Panc1 (cell line): ENCODE measurements around the gene WFIKKN2. TPM values are rescaled to one million over a fixed set of nuclear protein-coding genes. Genes with fewer than 3 reads are reported as not detected.

ENCODE experiments used
- ATAC-seq: fragments of 200-7000 bp; cut with Tn5 transposase; 2 replicates; pipeline ENCODE4 v1.9.1; 2020; ENCODE audit warnings: mild to moderate bottlenecking, moderate library complexity
- BruUV-seq: library from RNA; stranded (reverse); fragments of 400-500 nt; replicated peaks from 2 replicates; lab custom pipeline; 2021; lab: Mats Ljungman, UMichigan
- CTCF ChIA-PET: fragments of 300-600 bp; sonication (Branson Sonifier 250); formaldehyde crosslinking; loops from one replicate; lab custom pipeline; 2022; ENCODE audit warnings: antibody characterized with exemption; lab: Charles Lee
- POLR2A ChIA-PET: fragments of 300-600 bp; sonication (Branson Sonifier 250); formaldehyde crosslinking; loops from one replicate; lab custom pipeline; 2022; ENCODE audit warnings: antibody characterized with exemption; lab: Charles Lee
- DNase-seq: peaks from one replicate; pipeline ENCODE4 v3.0.0-alpha.2; 2010; ENCODE audit warnings: low read depth, low spot score
- H3K27ac ChIP-seq: 2 replicates; pipeline ENCODE4 v1.5.1; 2011; ENCODE audit warnings: mild to moderate bottlenecking, low read length, inconsistent platforms
- H3K27me3 ChIP-seq: fragments of 200-500 bp; sonication (Bioruptor generic); 2 replicates; pipeline ENCODE4 v1.6.0; 2014; ENCODE audit warnings: low read length, inconsistent platforms; ENCODE audit not compliant: control insufficient read depth, insufficient read depth
- H3K36me3 ChIP-seq: fragments of 200-500 bp; sonication (Bioruptor generic); 2 replicates; pipeline ENCODE4 v1.5.1; 2014; ENCODE audit warnings: inconsistent platforms, mild to moderate bottlenecking, low read length, moderate library complexity; ENCODE audit not compliant: control insufficient read depth, insufficient read depth
- H3K4me1 ChIP-seq: 2 replicates; pipeline ENCODE4 v1.5.1; 2011; ENCODE audit warnings: inconsistent platforms, mild to moderate bottlenecking, low read length, moderate library complexity; ENCODE audit not compliant: control insufficient read depth, insufficient read depth
- H3K4me3 ChIP-seq, 2 experiments: 2 replicates each; pipeline ENCODE4 v1.5.1; 2011 to 2012; ENCODE audit warnings: low read depth in 2 of 2, low read length in 2 of 2, mild to moderate bottlenecking in 2 of 2, inconsistent platforms in 1 of 2, moderate library complexity in 1 of 2
- H3K9me3 ChIP-seq: fragments of 200-500 bp; sonication (Bioruptor generic); 2 replicates; pipeline ENCODE4 v1.5.1; 2014; ENCODE audit warnings: low read depth, mild to moderate bottlenecking, inconsistent platforms, low read length, moderate library complexity; ENCODE audit not compliant: control insufficient read depth, insufficient read depth
- POLR2AphosphoS5 ChIP-seq: IDR thresholded peaks from 2 replicates; pipeline ENCODE4 v1.6.1; 2012; ENCODE audit warnings: mild to moderate bottlenecking, low read depth, low read length, moderate library complexity
- SIN3A ChIP-seq: IDR thresholded peaks from 2 replicates; pipeline ENCODE4 v1.6.1; 2012; ENCODE audit warnings: low read depth, mild to moderate bottlenecking, low read length, moderate library complexity, borderline replicate concordance; ENCODE audit not compliant: insufficient read depth
- TCF7L2 ChIP-seq: IDR thresholded peaks from 2 replicates; pipeline ENCODE4 v1.6.1; 2011; ENCODE audit warnings: mild to moderate bottlenecking, low read depth, low read length, inconsistent platforms
- in situ Hi-C: cut with HindIII; loops from 2 replicates; pipeline ENCODE4 v1.10.0; 2016; ENCODE audit warnings: low sequenced_read_pairs, low pct_unique_long_range_greater_than_20kb
- intact Hi-C: fragments of 100-400 bp; cut with micrococcal nuclease; formaldehyde crosslinking; loops from one replicate; pipeline ENCODE4 v1.10.0; 2022; ENCODE audit not compliant: unreplicated experiment
- total RNA-seq: library from RNA; stranded (reverse); gene quantifications from one replicate; pipeline ENCODE4 v1.2.1, GENCODE V29; 2021; ENCODE audit not compliant: unreplicated experiment
- TF ChIP-seq, protein P1 (sequence below): fragments of 450-650 bp; IDR thresholded peaks from 2 replicates; pipeline ENCODE4 v1.5.1; 2017; ENCODE audit warnings: mild to moderate bottlenecking
- TF ChIP-seq, protein P2 (sequence below), 2 experiments: IDR thresholded peaks; 2 replicates each; pipeline ENCODE4 v1.6.1; 2011 to 2012; ENCODE audit warnings: low read depth in 2 of 2, control low read depth in 1 of 2, low read length in 1 of 2, mild to moderate bottlenecking in 1 of 2, moderate library complexity in 1 of 2; ENCODE audit not compliant: insufficient read depth in 1 of 2

Gene WFIKKN2
- total RNA-seq, 1 experiment from 2014 or later: 0.05 TPM

DNA sequence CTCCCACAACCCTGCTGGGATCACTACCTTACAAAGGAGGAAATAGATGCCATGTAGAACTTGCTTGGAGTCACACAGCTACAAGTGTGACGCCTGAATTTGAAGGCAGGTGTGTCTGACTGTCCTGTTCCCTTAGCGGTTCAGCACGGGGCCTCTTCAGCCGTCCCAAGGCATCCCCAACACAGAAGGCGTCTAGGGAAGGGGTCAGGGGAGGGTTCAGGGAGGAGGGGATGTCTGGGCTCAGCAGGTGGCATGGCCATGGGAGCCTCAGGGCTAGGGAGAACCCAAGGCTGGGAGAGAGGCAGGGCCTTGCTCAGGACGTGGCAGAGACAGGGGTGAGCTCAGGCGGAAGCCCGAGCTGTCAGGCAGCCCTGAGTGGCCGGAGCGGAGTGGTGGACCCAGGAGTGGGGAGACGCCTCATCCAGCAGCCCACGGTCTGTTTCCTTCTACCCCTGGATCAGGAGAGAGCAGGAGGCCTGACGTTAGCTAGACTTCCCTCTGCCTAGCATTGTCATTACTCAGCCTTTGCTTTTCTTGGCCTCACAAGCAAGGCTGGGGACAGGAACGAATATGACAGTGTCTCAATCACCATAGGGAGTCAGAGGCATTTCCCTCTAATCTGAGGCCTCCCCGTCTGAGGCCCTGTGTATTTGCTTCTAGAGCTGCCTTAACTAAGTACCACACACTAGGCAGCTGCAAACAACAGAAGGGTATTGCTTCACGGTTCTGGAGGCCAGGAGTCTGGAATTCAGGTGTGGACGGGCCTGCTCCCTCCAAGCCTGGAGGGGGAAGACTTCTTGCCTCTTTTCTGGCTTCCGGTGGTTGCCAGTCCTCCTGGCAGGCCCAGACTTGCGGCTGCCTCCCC, 36.7 kb upstream of the WFIKKN2 start:
- DNase-seq: no peak
- POLR2A ChIA-PET: no interaction called here
- H3K4me1 ChIP-seq: peaks cover 4% of the 10 kb centered on the region; the same call in 1 of the 2 replicates
- TF ChIP-seq SIN3A: no peak
- no peak for TF ChIP-seq TCF7L2
- TF ChIP-seq, protein P1, sequence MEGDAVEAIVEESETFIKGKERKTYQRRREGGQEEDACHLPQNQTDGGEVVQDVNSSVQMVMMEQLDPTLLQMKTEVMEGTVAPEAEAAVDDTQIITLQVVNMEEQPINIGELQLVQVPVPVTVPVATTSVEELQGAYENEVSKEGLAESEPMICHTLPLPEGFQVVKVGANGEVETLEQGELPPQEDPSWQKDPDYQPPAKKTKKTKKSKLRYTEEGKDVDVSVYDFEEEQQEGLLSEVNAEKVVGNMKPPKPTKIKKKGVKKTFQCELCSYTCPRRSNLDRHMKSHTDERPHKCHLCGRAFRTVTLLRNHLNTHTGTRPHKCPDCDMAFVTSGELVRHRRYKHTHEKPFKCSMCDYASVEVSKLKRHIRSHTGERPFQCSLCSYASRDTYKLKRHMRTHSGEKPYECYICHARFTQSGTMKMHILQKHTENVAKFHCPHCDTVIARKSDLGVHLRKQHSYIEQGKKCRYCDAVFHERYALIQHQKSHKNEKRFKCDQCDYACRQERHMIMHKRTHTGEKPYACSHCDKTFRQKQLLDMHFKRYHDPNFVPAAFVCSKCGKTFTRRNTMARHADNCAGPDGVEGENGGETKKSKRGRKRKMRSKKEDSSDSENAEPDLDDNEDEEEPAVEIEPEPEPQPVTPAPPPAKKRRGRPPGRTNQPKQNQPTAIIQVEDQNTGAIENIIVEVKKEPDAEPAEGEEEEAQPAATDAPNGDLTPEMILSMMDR: no peak
- no peak for TF ChIP-seq POLR2AphosphoS5
- in situ Hi-C loops (no loop called here), intact Hi-C loops (no loop called here)
- BruUV-seq: no TSS peak
- H3K27ac ChIP-seq: no peak overlapping the region
- H3K27me3 ChIP-seq: no peaks in the 10 kb centered on the region
- peak; percentile 27; the same call in 1 of the 2 replicates for ATAC-seq
- no peak overlapping the region for H3K4me3 ChIP-seq
- no peaks in the 10 kb centered on the region for H3K9me3 ChIP-seq
- CTCF ChIA-PET: no interaction called here
- no peaks in the 10 kb centered on the region for H3K36me3 ChIP-seq

DNA sequence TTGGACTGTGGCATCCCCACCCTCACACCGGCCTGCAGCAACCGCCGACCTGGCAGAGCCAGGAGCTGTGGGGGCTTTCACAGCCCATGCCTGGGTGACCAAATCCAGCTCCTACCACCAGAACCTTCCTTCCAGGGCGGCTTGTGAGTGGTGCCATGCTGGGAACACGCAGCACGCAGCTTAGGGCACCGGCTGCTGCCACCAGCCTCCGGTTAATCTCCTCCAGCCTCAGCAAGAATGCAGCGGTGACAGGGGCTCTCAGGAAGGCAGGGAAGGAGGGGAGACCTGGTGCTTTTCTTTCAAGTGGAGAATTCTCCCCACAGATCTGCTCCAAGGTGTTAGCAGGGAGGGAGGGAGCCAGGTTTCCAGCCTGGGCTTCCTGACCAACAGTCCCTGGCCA, 35.8 kb upstream of the WFIKKN2 start:
- no peak overlapping the region for H3K27ac ChIP-seq
- no peak for ATAC-seq
- TF ChIP-seq, protein P1: no peak
- TF ChIP-seq POLR2AphosphoS5 (no peak), SIN3A (no peak), TCF7L2 (no peak)
- TF ChIP-seq, protein P2, sequence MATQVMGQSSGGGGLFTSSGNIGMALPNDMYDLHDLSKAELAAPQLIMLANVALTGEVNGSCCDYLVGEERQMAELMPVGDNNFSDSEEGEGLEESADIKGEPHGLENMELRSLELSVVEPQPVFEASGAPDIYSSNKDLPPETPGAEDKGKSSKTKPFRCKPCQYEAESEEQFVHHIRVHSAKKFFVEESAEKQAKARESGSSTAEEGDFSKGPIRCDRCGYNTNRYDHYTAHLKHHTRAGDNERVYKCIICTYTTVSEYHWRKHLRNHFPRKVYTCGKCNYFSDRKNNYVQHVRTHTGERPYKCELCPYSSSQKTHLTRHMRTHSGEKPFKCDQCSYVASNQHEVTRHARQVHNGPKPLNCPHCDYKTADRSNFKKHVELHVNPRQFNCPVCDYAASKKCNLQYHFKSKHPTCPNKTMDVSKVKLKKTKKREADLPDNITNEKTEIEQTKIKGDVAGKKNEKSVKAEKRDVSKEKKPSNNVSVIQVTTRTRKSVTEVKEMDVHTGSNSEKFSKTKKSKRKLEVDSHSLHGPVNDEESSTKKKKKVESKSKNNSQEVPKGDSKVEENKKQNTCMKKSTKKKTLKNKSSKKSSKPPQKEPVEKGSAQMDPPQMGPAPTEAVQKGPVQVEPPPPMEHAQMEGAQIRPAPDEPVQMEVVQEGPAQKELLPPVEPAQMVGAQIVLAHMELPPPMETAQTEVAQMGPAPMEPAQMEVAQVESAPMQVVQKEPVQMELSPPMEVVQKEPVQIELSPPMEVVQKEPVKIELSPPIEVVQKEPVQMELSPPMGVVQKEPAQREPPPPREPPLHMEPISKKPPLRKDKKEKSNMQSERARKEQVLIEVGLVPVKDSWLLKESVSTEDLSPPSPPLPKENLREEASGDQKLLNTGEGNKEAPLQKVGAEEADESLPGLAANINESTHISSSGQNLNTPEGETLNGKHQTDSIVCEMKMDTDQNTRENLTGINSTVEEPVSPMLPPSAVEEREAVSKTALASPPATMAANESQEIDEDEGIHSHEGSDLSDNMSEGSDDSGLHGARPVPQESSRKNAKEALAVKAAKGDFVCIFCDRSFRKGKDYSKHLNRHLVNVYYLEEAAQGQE (IDR thresholded peaks at IDR 0.05; ENCODE audit: insufficient read depth in 1 of 2, low read depth in 2 of 2, low read length in 1 of 2): no peak
- no peaks in the 10 kb centered on the region for H3K27me3 ChIP-seq
- intact Hi-C loops: no loop called here
- POLR2A ChIA-PET: no interaction called here
- no peak overlapping the region for H3K4me3 ChIP-seq
- H3K9me3 ChIP-seq: no peaks in the 10 kb centered on the region
- CTCF ChIA-PET: no interaction called here
- H3K36me3 ChIP-seq: no peaks in the 10 kb centered on the region
- in situ Hi-C loops: no loop called here
- peaks cover 4% of the 10 kb centered on the region; the same call in 1 of the 2 replicates for H3K4me1 ChIP-seq
- no peak for DNase-seq
- no TSS peak for BruUV-seq
